Left lung (tissue), 10 donors: ENCODE measurements around the gene CSRP2. TPM values are rescaled to one million over a fixed set of nuclear protein-coding genes. Genes with fewer than 3 reads are reported as not detected.

ENCODE experiments used
- ATAC-seq: fragments of 200-7000 bp; cut with Tn5 transposase; one replicate; pipeline ENCODE4 v1.9.1; 2020; ENCODE audit warnings: moderate library complexity
- DNase-seq, 4 donors: peaks; one replicate each; pipeline ENCODE4 v3.0.0-alpha.2; 2013 to 2020
- H3K27ac ChIP-seq, 2 donors: fragments of 200-600 bp; sonication (generic) in 1 of 2; one replicate each; pipeline versions ENCODE4 v1.5.0 to v1.8.0; 2020 to 2021
- H3K27me3 ChIP-seq, 2 donors: fragments of 200-600 bp; sonication (generic) in 1 of 2; one replicate each; pipeline versions ENCODE4 v1.5.0 to v1.8.0; 2020 to 2021
- H3K36me3 ChIP-seq, 2 donors: fragments of 200-600 bp; sonication (generic) in 1 of 2; one replicate each; pipeline versions ENCODE4 v1.5.0 to v1.8.0; 2020 to 2021
- H3K4me1 ChIP-seq, 2 donors: fragments of 200-600 bp; one replicate each; pipeline ENCODE4 v1.8.0; 2021
- H3K4me3 ChIP-seq, 2 donors: fragments of 200-600 bp; sonication (generic) in 1 of 2; one replicate each; pipeline versions ENCODE4 v1.5.0 to v1.8.0; 2020 to 2021; ENCODE audit warnings: mild to moderate bottlenecking in 1 of 2
- H3K9me3 ChIP-seq, 2 donors: fragments of 200-600 bp; sonication (generic) in 1 of 2; one replicate each; pipeline versions ENCODE4 v1.5.0 to v1.8.0; 2020 to 2021
- intact Hi-C, 2 donors: fragments of 100-400 bp; cut with DNase I; formaldehyde crosslinking; loops; one replicate each; pipeline versions ENCODE4 v1.11.2 to v1.14.2; 2022
- polyA plus RNA-seq, 6 donors: library from polyadenylated mRNA; unstranded; fragments of 120-200 nt; gene quantifications; one replicate each; pipeline ENCODE4 v1.2.1, GENCODE V29; 2013; ENCODE audit not compliant: insufficient read length in 6 of 6
- total RNA-seq, 2 donors: library from RNA; stranded (reverse); fragmentation: NEBNext Ultra II Directional; extraction: Animal tissue kit (Norgen Biotek cat#: 25700); gene quantifications; one replicate each; pipeline ENCODE4 v1.2.1, GENCODE V29; 2021
- TF ChIP-seq, protein P1 (sequence below), 2 donors: fragments of 200-600 bp; sonication (generic) in 1 of 2; IDR thresholded peaks; one replicate each; pipeline versions ENCODE4 v1.5.0 to v1.8.0; 2021; ENCODE audit warnings: antibody characterized with exemption in 2 of 2
- donor health status: DM: no; HTN: yes; CAD: no.
- donor health status: DM: no; HTN: no; CAD: no.

CSRP2 gene
- total and polyA plus RNA-seq, 8 donors, result 21.0 to 28.9 (median 24.0) TPM

DNA sequence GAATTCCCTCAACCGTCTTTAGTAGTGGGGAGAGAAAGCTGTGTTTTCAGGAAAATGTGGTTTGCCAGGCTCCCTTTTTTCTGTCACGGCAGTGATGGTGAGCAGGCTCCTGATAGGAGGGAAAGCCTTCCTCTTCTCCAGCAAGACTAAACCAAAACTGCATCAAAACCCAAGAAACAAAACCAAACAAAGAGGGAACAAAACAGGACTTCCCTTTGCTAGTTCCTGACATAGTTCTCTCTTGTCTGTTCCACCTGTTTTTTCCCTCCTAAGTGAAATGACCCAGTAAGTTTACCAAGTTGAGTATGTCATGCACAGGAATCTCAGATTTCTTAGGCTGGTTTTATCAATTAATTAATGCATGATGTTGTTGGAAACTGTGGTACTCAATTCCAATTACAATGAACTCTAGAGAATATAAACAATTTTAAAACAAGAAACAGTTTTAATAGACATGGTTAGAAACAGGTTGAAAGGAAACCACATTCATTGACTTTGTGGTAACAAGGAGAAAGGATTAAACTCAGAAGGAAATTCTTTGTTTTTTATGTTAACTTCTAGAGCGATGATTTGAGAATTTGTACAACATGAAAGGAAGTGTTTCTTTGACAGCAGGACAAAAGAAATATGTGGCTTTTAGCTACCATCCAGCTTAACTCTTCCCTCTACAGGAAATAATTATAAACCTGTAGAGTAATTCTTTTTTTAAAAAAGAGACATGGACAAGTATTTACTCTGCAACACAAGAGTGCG, 23.0 kb upstream of the CSRP2 start:
- H3K27ac ChIP-seq, result no peak overlapping the region
- intact Hi-C loops, result no loop called here
- H3K9me3 ChIP-seq, result no peaks in the 10 kb centered on the region
- TF ChIP-seq, protein P1, sequence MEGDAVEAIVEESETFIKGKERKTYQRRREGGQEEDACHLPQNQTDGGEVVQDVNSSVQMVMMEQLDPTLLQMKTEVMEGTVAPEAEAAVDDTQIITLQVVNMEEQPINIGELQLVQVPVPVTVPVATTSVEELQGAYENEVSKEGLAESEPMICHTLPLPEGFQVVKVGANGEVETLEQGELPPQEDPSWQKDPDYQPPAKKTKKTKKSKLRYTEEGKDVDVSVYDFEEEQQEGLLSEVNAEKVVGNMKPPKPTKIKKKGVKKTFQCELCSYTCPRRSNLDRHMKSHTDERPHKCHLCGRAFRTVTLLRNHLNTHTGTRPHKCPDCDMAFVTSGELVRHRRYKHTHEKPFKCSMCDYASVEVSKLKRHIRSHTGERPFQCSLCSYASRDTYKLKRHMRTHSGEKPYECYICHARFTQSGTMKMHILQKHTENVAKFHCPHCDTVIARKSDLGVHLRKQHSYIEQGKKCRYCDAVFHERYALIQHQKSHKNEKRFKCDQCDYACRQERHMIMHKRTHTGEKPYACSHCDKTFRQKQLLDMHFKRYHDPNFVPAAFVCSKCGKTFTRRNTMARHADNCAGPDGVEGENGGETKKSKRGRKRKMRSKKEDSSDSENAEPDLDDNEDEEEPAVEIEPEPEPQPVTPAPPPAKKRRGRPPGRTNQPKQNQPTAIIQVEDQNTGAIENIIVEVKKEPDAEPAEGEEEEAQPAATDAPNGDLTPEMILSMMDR (IDR thresholded peaks at IDR 0.05), result no peak
- H3K36me3 ChIP-seq, result no peaks in the 10 kb centered on the region
- no peaks in the 10 kb centered on the region for H3K27me3 ChIP-seq
- ATAC-seq (no peak), DNase-seq (no peak)
- H3K4me1 ChIP-seq, result no peaks in the 10 kb centered on the region
- H3K4me3 ChIP-seq, result no peak overlapping the region

DNA sequence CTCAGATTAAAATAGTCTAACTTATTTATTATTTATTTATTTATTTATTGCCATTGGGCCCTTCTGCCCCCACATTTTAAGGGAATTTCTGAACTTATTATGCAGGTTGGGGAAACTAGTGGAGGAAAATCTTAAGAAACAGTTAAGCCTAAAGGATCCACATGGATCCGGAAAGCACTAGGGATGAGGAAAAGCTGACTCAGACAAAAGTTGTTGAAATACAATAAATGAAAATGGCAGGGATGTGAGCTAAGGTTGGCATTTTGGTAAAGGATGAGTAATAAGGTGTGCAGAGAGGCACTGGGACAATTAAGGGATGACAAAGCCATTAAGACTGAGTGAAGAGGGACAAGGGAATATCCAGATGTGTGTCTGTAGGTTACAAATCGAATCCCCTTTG, 20.7 kb upstream of the CSRP2 start:
- intact Hi-C loops, result no loop called here
- ATAC-seq (no peak), DNase-seq (no peak)
- TF ChIP-seq, protein P1 (IDR thresholded peaks at IDR 0.05), result no peak
- Histone ChIP-seq H3K4me1 (no peaks in the 10 kb centered on the region), H3K36me3 (no peaks in the 10 kb centered on the region), H3K27me3 (no peaks in the 10 kb centered on the region), H3K9me3 (peaks cover 0 to 3% of the 10 kb centered on the region in 2 donors), H3K27ac (no peak overlapping the region), H3K4me3 (no peak overlapping the region)

DNA sequence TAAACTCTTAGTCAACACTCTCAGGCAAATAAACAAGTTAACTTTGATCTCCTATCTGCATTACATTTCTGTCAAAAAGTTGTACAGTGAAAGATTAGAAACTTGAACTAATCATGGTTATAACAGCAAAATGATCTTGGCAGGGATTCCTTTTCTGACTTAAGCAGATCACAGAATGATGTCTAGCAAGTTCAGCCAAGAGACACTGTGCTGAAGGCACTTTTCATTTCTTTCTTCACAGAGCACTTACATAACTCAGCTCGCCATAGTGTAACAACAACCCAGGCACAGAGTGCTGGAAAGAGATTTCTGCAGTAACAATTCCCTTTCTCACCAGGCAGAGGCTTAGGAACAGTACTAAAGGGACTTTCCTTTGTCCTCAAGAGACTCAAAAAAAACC, 19.6 kb upstream of the CSRP2 start:
- no peak overlapping the region for H3K27ac ChIP-seq

DNA sequence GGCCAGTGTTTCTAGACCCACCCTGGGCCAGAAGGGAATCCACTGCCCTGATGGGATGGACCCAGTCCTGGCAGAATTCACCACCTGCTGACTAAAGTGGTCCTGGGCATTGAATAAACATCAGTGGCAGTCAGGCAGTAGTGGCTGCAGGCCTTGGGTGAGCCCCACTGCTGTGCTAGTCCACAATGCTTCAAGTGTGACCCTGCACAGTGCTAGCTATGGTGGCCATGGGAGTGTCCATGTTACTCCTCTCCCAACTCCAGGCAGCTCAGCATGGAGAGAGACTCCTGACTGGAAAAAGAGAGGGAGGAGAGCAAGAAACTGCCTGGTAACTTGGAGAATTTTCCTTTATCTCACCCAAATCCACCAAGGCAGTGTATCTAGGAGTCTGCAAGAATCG, 17.5 kb upstream of the CSRP2 start:
- no peaks in the 10 kb centered on the region for H3K36me3 ChIP-seq
- H3K27ac ChIP-seq, result no peak overlapping the region
- TF ChIP-seq, protein P1 (IDR thresholded peaks at IDR 0.05), result no peak
- ATAC-seq (no peak), DNase-seq (no peak)
- no peaks in the 10 kb centered on the region for H3K4me1 ChIP-seq
- intact Hi-C loops, result no loop called here
- no peak overlapping the region for H3K4me3 ChIP-seq
- H3K27me3 ChIP-seq, result no peaks in the 10 kb centered on the region
- peaks cover 0 to 9% of the 10 kb centered on the region in 2 donors for H3K9me3 ChIP-seq

More for the DNA sequence above, 19.6 kb upstream of the CSRP2 start:
- DNase-seq, result peak in 2 of 4 donors; percentile 66 to 77
- no peak overlapping the region for H3K4me3 ChIP-seq
- no peaks in the 10 kb centered on the region for H3K36me3 ChIP-seq
- H3K4me1 ChIP-seq, result no peaks in the 10 kb centered on the region
- no peaks in the 10 kb centered on the region for H3K27me3 ChIP-seq
- intact Hi-C loops, result no loop called here
- TF ChIP-seq, protein P1 (IDR thresholded peaks at IDR 0.05), result no peak
- ATAC-seq, result peak; percentile 41
- H3K9me3 ChIP-seq, result peaks cover 0 to 9% of the 10 kb centered on the region in 2 donors

DNA sequence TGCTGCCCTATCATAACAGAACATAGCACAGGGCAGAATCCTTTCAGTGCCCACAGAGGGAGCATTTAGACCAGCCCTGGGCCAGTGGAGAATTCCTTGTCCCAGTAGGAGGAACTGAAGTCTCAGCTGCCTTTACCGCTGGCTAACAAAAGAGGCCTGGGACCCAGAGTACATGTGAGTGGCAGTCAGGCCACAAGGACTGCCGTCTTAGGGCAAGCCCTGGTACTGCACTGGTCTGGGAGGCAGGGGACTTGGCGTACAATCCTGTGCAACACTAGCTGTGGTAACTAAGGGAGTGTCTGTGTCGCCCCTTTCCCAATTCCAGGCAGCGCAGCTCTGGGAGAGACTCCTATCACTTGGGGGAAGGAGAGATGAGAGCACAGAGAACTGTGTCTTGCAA, 17.0 kb upstream of the CSRP2 start:
- TF ChIP-seq, protein P1 (IDR thresholded peaks at IDR 0.05), result no peak
- peaks cover 0 to 9% of the 10 kb centered on the region in 2 donors for H3K9me3 ChIP-seq
- no peaks in the 10 kb centered on the region for H3K27me3 ChIP-seq
- H3K4me1 ChIP-seq, result no peaks in the 10 kb centered on the region
- DNase-seq (no peak), ATAC-seq (no peak)
- H3K4me3 ChIP-seq, result no peak overlapping the region
- H3K36me3 ChIP-seq, result no peaks in the 10 kb centered on the region
- intact Hi-C loops, result no loop called here
- H3K27ac ChIP-seq, result no peak overlapping the region
